Cardiac fibroblast (primary cell): ENCODE results near the gene INPP5F.

Experiments used
- DNase-seq, 2 donors: peaks; one replicate each; pipeline versions ENCODE4 v3.0.0 to v3.0.0-alpha.2; 2010; ENCODE audit warnings: low read depth in 2 of 2
- H3K4me3 ChIP-seq, 2 donors: replicated peaks in 1 of 2; 1 replicate in 1 of 2; 2 replicates in 1 of 2; pipeline ENCODE4 v1.5.1; 2011; ENCODE audit warnings: low read depth in 2 of 2, low read length in 2 of 2, mild to moderate bottlenecking in 2 of 2, moderate library complexity in 1 of 2
- TF ChIP-seq, protein P1 (sequence below): IDR thresholded peaks from one replicate; pipeline ENCODE4 v1.5.1; 2011; ENCODE audit warnings: low read depth, mild to moderate bottlenecking, low read length, inconsistent platforms

INPP5F gene

GRCh38 chr10:119693262-119693957 lies 32.4 kb upstream of the INPP5F start:
- no peak overlapping the region for H3K4me3 ChIP-seq
- no peak for DNase-seq
- TF ChIP-seq, protein P1, sequence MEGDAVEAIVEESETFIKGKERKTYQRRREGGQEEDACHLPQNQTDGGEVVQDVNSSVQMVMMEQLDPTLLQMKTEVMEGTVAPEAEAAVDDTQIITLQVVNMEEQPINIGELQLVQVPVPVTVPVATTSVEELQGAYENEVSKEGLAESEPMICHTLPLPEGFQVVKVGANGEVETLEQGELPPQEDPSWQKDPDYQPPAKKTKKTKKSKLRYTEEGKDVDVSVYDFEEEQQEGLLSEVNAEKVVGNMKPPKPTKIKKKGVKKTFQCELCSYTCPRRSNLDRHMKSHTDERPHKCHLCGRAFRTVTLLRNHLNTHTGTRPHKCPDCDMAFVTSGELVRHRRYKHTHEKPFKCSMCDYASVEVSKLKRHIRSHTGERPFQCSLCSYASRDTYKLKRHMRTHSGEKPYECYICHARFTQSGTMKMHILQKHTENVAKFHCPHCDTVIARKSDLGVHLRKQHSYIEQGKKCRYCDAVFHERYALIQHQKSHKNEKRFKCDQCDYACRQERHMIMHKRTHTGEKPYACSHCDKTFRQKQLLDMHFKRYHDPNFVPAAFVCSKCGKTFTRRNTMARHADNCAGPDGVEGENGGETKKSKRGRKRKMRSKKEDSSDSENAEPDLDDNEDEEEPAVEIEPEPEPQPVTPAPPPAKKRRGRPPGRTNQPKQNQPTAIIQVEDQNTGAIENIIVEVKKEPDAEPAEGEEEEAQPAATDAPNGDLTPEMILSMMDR = no peak

DNA sequence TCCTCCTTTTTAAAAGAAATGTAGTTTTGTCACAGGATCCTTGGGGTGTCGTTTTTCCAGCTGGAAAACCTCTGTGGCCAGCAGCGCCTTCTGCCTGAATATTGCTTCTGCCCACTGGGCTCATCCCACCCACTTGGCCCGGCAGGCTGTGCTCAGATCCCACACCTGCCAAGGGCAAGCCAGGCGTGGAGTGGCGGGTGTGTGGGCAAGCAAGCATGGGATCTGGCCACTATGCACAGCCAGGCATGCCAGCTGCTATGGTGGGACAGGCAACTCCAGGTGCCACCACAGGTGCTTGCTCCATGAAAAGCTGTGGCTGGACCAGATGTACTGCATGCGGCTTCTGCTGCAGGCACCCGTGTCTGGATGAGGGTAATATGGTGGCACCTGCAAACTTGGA lies 31.2 kb upstream of the INPP5F start:
- no peak overlapping the region for H3K4me3 ChIP-seq
- TF ChIP-seq, protein P1 = no peak
- no peak for DNase-seq

DNA sequence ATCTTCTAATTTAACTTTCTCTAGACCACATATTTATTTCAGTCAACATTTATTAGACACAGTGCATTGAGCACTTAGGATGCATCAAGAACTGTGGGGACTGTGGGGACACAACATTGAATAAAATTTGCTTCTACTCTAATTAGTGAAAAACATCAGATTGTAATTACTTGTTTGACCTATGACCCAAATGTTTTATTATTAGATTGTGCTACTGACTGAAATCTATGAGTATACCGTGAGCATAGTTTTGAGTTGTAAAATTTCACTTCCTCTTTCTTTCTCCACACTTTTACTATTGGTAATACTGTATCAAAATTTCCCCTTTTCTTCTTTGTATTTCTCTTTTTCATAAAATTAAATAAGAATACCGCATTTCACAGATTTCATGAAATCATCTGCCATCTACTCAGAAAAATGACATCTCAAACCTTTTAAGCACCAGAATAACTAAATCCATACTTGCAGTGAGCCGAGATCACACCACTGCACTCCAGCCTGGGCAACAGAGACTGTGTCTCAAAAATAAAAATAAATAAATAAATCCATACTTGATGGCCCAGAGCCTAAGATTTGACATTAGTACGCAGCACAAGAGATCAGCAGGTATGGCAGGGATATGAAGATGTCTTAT lies 25.4 kb upstream of the INPP5F start:
- TF ChIP-seq, protein P1 = no peak
- no peak overlapping the region for H3K4me3 ChIP-seq
- DNase-seq = no peak

DNA sequence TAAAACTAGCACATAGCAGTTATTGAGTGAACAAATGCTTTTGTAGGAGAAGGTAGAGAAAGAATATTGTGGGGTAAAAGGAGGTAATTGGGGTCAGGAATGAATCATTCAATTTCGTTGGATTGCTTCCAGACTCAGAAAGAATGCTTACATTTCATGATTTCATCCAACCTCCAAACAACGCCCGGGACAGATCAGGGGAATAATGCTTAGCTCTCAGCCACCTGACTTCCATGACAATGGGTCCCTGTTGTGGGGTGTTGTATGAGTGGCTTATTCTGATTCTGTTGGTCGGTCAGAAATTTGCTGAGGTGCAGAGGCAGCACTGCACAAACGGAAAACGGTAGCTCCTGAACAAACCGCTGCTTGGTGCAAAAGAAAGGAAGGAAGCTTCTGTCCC lies 24.0 kb upstream of the INPP5F start:
- TF ChIP-seq, protein P1 = no peak
- DNase-seq = peak; percentile 31 to 65
- H3K4me3 ChIP-seq = no peak overlapping the region

DNA sequence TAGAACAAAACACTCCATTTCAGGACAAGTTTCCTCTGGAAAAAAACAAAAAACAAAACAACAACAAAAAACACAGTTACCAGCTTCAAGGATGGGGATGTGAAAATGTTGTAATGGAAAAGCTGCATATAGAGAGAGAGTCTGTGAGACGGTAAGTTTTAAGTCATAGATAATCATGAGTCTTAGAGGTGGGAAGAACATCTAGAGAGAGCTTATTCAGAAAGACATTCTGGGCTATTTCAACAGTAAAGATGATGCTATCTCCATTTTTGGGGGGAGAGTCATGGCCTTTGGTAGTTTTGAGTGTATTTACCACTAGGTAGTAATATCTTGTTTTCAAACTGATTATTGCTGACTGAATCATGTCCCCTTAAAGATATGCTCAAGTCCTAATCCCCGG lies 23.3 kb upstream of the INPP5F start:
- DNase-seq = no peak
- no peak overlapping the region for H3K4me3 ChIP-seq
- TF ChIP-seq, protein P1 = no peak

DNA sequence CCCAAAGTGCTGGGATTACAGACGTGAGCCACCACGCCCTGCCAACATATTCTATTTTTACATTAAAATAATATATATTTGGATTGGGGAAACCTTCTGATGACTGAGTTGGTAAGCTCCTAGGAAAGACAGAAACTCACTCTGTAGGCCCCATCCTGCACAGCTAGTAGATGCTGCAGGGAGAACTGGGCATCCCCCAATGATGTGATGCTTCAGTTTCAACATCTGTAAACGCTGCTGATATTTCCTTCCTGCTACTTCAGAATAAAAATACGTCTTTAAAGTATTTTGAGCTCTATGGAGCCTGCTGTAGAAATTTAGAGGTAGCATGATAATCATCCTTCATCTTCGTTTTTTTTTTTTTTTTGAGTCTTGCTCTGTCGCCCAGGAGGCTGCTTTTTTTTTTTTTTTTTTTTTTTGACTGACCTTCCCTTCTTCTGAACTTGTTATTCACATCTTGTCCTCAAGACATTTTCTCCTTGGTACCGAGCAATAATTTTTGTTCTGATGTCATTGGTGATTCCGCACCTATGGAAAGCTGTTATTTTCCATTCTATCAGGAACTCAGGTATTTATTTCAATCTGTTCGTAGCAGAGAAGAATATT lies 21.8 kb upstream of the INPP5F start:
- DNase-seq = no peak
- TF ChIP-seq, protein P1 = no peak
- no peak overlapping the region for H3K4me3 ChIP-seq
